Gastrocnemius medialis (tissue), 4 donors: ENCODE measurements around the gene TMEM176A.

ENCODE experiments used
- CTCF ChIP-seq, 5 experiments: fragments of 450-650 bp in 3 of 5; fragments of 200-600 bp in 2 of 5; sonication (generic) in 2 of 5; IDR thresholded peaks in 4 of 5; conservative IDR thresholded peaks in 1 of 5; 1 replicate in 4 of 5; 2 replicates in 1 of 5; pipeline ENCODE4 v1.5.1; 2016 to 2019; ENCODE audit warnings: antibody characterized with exemption in 5 of 5, mild to moderate bottlenecking in 3 of 5, moderate library complexity in 3 of 5
- POLR2A ChIP-seq, 2 donors: fragments of 450-650 bp; IDR thresholded peaks; one replicate each; pipeline ENCODE4 v1.6.1; 2017; ENCODE audit warnings: antibody characterized with exemption in 2 of 2, mild to moderate bottlenecking in 2 of 2, moderate library complexity in 2 of 2

DNA sequence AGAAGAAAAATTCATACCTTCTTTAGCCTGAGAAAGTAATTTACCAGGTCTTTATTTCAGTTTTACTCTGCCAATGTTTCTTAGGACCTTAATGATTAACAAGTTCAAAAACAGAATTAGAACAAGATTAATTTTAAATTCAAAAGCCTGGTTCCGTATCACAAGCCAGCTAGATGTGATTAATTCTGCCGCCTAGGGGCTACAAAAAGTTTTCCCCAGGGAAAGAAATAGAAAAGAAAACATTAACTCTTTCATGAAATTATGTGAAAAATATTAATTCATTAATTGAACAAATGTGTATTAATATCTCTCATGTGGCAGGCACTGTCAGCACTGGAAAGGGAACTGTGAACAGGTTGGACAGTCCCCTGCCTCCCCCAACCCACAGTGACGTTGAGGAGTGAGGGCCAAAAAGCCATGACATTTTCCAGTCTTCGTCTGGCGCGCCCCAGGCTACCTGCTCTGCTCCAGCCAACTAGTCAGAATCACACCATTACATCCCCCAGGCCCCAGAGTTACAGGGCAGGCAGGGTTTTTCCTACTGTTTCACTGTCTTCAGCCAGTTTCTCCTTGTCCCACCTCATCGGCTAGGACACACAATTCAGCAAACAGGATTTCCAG, 20.1 kb downstream of the TMEM176A start:
- TF ChIP-seq CTCF (IDR thresholded peaks at IDR 0.05 in 4 of 5, conservative IDR thresholded peaks at IDR 0.05 in 1 of 5) (no peak), POLR2A (IDR thresholded peaks at IDR 0.05) (no peak)
